ENCODE data around the gene ITGA1. TPM values are rescaled to one million over a fixed set of nuclear protein-coding genes. Genes with fewer than 3 reads are reported as not detected.
A peak's percentile ranks its signal among the peaks of the same experiment; 100 is the strongest.
"Not testable (repeated sequence)": the region's sequence is repeated elsewhere in the genome, so short reads cannot be mapped to it uniquely, and the experiment has no call there.

Gene ITGA1
- total RNA-seq, 2 donors from 2014 or later = 29.3 to 34.9 TPM

DNA sequence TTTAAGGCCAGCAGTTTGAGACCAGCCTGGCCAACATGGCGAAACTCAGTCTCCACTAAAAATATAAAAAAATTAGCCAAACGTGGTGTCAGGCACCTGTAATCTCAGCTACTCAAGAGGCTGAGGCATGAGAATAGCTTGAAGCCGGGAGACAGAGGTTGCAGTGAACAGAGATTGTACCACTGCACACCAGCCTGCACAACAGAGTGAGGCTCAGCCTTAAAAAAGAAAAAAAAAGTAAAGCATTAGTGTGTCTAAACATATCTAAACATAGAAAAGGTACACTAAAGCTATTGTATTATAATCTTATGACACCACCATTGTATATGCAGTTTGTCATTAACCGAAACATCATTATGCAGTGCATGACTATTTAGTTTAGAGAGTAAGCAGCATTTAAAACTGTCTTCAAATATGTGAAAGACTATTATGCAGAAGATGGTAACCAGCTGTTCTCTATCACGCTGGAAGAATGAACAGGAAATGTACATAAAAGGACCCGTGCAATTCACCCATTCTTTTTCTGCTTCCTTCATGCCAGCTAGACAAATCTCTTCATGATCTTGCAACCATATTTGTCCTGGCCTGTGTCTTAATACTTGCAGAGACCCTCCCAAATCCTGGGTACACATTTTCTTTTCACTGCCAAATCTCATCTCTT, 58.6 kb downstream of the ITGA1 start:
- no peak for DNase-seq
- intact Hi-C loops (cut with DNase I) = no loop called here
- ATAC-seq = no peak

DNA sequence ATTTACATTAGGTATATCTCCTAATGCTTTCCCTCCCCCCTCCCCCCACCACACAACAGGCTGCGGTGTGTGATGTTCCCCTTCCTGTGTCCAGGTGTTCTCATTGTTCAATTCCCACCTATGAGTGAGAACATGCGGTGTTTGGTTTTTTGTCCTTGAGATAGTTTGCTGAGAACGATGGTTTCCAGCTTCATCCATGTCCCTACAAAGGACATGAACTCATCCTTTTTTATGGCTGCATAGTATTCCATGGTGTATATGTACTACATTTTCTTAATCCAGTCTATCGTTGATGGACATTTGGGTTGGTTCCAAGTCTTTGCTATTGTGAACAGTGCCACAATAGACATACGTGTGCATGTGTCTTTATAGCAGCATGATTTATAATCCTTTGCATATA, 61.0 kb downstream of the ITGA1 start:
- DNase-seq; intact Hi-C loops (cut with DNase I); ATAC-seq: not testable (repeated sequence)

DNA sequence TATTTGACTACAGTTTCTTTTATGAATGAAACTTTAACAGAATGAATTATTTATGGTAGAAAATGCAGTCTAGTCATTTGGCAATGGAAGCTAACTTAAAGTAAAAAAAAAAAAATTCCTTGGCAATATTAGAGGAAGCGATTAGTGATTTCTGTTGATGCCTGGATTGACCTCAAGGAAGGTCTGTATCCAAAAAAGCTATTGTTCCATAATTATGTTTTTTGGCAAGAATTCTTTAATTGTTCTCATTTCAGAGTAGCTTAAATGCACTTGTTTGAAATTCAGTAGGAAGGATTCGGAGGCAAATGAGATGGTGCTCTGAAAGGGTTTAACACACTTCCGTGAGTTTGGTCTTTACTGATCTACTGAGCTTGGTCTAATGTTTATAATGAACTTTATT, 61.8 kb downstream of the ITGA1 start:
- intact Hi-C loops (cut with DNase I) = no loop called here
- DNase-seq (no peak), ATAC-seq (no peak)

DNA sequence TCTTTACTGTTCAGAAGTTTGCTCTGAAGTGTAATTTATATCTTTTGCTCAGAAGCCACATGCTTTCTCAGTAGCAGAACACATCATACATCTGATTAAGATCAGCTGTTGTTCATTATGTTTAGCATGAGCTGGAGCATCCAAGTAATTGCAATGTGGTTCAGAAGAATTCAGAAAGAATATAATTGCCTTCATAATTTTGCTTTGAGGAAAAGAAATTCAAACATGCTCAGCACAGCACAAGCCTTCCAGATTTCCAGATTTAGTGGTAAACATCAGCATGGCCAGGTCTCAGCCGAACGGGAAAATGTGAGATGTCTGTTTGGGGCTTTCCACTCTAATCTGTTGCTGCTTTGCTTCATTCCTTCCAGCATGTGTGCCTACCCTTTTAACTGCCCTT, 65.9 kb downstream of the ITGA1 start:
- intact Hi-C loops (cut with DNase I) = no loop called here

DNA sequence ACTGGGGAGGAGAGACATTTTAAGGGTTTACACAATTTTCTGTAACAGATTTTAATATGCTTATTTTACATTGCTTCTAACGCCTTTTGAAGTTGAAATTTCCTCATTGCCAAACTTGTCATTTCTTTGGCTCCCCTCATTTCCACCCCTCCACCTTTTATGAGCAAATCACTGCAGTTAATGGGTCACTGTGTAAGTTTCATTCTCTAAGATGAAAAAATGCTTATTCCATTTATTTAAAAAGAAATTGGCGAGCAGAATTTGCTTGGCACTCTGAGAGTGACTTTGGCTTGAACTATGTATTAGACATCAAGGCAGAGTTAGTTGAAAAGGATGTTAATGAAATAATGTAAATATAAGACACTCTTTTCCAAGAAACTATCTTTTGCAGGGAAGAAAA, 66.6 kb downstream of the ITGA1 start:
- intact Hi-C loops (cut with DNase I) = no loop called here
- DNase-seq = no peak
- ATAC-seq = no peak

More for the DNA sequence above, 65.9 kb downstream of the ITGA1 start:
- ATAC-seq (no peak), DNase-seq (no peak)

DNA sequence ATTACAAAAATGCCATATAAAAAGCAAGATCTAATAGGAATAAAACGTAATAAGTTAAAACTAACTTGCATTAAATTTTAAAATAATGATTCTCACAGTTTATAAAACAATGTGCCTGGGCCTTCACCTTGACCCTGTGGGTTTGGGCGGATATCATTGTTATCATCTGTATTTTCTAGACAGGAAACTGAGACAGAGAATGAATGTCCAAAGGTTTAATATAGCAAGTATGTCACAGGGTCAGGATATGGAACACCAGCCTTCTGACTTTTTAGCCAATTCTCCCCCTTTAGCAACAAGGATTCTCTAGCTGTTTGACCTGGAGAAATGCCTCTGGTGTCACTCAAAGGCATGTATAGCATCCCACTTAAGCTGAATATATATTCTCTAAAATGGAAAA, 67.2 kb downstream of the ITGA1 start:
- intact Hi-C loops (cut with DNase I) = no loop called here
- ATAC-seq = no peak
- DNase-seq = no peak

DNA sequence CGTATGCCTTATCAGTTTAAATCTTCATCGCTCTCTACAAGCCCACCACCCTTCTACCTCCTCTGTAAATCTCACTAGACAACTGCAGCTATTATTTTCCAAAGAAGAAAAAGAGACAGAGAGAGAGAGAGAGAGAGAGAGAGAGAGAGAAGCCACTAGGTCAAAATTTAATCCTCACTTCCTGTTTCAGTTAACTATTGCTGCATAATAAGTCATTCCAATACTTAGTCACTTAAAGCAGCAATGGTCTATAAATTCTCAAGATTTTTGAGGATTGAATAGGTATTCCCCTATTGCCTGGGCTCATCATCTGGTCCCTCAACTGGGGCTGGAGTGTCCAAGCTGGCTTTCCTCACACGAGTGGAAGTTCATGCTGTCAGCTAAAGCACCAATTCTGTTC, 68.8 kb downstream of the ITGA1 start:
- ATAC-seq = no peak
- intact Hi-C loops (cut with DNase I) = no loop called here
- no peak for DNase-seq

DNA sequence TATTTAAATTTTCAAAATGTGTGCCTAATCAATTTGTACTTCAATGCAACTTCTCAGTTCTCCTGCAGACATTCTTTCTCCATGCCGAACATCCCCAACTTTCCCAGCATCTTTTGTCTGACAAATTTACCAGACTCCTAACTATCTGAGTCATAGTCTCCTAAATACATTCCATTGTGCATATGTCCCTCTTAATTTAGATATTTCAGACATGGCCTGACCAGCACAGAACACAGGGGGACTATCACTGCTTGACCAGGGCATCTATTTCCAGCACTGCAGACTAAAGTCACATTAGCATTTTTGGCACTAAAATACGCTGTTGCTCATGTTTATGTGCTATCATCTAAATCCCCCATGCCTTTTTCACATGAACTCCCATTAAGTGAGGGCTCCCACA, 71.9 kb downstream of the ITGA1 start:
- no peak for DNase-seq
- intact Hi-C loops (cut with DNase I) = no loop called here
- ATAC-seq = peak; percentile 29 to 57

DNA sequence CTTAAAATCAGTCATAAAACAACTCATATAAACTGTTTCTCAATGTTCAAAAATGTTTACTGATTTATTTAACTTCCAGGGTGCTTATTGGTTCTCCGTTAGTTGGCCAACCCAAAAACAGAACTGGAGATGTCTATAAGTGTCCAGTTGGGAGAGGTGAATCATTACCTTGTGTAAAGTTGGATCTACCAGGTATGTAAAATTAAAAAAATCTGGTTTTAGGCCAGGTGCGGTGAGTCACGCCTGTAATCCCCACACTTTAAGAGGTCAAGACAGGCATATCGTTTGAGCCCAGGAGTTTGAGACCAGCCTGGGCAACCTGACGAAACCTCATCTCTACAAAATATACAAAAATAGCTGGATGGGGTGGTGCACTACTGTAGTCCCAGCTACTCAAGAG, 73.7 kb downstream of the ITGA1 start:
- no peak for ATAC-seq
- intact Hi-C loops (cut with DNase I) = no loop called here
- no peak for DNase-seq

DNA sequence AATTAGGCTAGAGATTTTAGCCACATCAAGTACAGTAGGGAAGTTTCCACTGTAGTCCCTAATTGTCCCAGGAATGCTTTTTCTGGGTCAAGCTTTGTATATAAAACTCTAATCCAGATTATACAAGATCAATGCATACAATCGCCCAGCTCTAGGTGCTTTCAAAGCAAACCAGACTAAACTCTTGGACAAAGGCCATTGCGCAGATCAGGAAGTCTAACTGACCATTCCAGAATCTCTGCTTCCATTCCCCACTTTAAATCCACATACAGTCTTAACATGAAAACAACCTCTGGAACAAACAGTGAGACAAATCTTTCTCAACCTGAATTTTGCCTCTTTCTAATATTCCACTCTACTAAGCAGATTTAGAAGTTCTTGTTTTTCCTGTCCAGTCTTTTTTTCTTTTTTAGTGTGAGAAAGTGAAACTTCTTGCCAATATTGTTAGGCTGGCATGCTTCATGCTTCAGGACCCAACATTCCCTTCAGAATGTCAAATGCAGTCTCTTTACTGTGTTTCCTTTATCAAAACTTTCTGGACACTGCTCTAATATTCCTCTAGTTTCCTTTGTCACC, 76.1 kb downstream of the ITGA1 start:
- ATAC-seq (peak; percentile 28 to 37), DNase-seq (no peak)
- intact Hi-C loops (cut with DNase I) = no loop called here

DNA sequence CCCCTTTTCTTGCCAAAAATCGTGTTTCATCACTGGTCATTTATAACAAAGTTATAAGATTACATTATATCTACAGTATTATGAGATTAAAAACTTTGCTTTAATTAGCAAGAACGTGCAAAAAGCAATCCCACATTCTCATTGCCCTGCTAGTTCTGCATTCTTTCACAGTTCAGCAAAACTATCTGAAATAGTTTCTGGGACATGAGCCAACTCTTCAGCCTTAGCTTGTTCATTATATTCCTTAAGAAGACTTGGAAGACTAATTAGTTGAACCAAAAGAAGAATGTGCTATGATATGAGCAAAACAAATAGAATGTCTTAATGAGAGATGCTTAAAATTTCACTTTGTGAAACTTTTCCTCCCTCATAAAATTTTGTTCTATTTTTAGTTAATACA, 76.7 kb downstream of the ITGA1 start:
- intact Hi-C loops (cut with DNase I) = no loop called here
- DNase-seq (no peak), ATAC-seq (peak; percentile 52 to 68)

DNA sequence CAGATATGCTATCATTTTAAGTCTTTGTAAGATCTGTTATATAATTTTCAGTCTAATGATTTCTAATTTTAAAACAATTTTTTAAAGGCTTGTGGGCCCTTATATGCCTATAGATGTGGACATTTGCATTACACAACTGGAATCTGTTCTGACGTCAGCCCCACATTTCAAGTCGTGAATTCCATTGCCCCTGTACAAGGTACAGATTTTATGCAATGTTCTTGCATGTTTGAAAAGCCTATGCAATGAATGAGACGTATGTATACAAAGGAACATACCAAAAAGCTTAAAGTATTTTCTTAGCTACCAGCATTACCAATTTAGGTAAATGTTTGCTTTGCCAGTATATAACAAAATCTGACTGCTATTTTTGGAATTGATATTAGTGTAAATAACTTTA, 77.2 kb downstream of the ITGA1 start:
- no peak for DNase-seq
- no peak for ATAC-seq
- intact Hi-C loops (cut with DNase I) = no loop called here

DNA sequence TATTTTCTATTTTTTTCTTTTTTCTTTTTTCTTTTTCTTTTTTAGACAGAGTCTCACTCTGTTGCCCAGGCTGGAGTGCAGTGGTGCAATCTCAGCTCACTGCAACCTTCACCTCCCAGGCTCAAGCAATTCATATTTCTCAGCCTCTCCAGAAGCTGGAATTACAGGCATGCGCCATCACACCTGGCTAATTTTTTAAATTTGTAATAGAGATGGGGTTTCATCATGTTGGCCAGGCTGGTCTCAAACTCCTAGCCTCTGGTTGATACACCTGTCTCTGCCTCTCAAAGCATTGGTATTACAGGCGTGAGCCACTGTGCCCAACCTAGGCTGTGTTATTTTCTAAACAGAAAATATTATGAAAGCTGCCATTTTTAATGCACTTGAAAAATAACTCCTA, 78.3 kb downstream of the ITGA1 start:
- intact Hi-C loops (cut with DNase I); DNase-seq; ATAC-seq: not testable (repeated sequence)

DNA sequence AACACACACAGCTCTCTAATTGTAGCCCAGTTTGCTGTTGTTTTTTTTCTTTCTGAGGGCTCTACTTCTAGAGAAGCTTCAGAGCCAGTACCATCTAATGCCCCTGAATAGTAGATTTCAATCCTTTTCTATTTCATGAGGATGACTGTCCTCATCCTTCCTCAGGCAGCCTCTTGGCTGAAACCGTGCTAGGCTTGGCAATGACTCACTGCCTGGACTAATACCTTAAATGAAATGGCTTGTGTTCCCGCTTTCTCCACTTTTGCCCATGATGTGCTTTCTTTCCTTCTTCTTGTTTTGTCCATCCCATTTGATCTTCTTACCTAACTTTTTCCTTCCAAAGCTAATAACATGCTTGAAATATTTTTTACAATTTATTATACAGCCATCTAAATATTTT, 80.1 kb downstream of the ITGA1 start:
- ATAC-seq = no peak
- intact Hi-C loops (cut with DNase I) = no loop called here
- no peak for DNase-seq

DNA sequence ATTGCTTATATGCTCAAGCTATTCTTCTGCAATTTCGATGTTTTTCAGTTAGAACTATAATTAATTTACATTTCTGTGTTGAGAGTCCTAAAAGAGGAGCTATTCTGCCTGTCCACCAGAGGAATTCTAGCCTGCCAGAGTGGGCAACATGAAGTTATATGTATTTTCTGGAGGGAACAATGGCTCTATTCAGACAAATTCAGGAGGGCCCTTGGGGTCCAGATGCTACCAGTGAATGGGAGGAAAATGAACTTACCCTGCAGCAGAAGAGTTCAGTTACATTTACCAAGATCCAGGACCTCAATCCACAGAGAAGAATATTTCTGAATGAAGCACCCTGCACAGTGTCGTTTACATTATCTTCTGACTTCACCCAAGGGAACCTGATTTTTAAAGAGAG, 80.7 kb downstream of the ITGA1 start:
- DNase-seq = no peak
- intact Hi-C loops (cut with DNase I) = no loop called here

DNA sequence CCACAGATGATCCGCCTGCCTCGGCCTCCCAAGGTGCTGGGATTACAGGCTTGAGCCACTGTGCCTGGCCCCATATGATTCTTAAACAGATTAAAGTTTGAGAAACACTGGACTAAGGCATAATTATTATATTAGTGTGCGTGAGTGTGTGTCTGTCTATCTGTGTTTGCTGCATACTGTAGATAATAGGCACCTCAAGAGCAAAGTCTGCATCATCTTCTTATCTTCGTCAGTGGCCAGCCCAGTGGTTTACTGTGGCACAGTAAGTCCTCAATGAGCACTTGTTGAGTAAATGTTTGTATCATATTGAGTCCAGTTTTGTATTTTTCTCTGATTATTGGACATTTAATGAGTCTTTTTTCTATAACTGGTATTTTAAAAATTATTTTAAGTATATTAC, 81.7 kb downstream of the ITGA1 start:
- ATAC-seq (no peak), DNase-seq (no peak)
- intact Hi-C loops (cut with DNase I) = no loop called here

More for the DNA sequence above, 80.7 kb downstream of the ITGA1 start:
- ATAC-seq = no peak

DNA sequence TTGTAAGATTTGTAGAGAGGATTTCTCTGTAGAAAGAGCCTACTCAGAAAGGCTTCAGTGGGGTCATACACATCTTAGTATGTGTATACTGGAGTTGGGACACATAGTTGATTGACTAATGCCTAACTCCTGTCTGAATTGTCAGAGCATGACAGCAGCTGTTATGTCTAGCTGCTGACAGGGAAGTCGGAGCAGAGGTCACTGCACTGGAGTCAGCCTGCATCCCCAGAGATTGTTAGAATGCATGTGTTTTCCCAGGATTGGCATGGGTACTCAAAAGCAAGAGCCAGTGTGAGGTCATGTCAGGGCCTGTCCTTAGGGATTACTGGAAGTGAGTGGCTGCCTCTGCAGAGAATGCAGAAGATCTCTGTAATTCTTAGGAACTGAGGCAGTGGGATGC, 82.7 kb downstream of the ITGA1 start:
- peak; percentile 43 for DNase-seq
- intact Hi-C loops (cut with DNase I) = no loop called here
- peak; percentile 81 to 91 for ATAC-seq

DNA sequence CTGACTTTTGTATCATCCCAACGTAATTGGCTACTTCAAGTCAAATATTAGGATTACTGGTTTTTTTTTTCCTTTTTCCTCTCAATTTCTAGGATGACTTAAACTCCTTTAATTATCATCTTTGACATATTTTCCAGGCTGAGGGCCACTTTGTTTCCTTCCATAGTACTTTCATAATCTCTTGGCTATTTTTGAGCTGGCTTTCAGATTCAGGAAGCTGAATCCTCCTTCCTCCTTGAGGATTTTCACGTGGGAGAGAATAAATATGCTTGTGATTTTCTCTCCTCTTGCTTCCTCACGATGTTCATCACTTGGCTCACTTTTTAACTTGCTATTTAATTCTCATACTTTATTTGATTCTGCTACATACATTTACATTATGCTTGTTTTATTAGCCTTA, 88.1 kb downstream of the ITGA1 start:
- intact Hi-C loops (cut with DNase I) = no loop called here
- DNase-seq = no peak
- peak; percentile 19 to 38 for ATAC-seq

DNA sequence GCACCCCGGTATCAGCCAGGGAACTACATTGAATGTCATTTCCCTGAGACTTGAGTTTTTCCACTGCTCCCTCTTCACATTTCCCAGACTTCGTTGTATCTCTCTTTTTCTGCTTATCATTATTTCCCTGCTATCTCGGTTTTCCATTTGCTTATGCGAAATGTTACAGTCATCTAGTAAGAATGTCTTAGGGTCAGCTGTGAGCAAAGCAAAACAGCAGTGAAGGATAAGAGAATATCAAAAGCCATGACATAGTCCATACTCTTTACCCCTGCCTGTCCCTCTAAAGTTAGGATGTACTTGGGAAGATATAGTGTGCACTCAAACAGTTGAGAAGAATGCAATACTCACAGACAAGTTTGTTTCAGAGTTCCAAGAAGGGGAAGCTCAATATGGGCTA, 88.7 kb downstream of the ITGA1 start:
- ATAC-seq (peak; percentile 44 to 85), DNase-seq (no peak)
- intact Hi-C loops (cut with DNase I) = no loop called here

DNA sequence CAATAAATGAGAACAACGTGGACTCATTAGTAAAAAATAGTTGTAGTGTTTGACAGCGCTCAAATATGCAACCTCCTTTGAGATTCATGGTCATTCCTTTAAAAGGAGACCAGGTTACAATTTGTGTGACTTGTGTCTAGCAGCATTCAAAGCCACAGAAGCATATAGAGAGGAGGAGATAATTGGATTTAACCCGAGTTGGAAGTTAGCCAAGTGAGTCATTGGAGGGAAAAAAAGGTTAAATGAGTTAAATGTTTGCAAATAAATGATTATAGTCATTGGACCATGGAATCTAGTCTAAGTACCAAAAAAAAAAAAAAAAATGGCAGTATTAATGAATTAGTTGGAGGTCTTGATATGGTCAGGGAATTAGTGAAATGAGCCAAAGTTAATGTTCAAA, 90.9 kb downstream of the ITGA1 start:
- no peak for DNase-seq
- intact Hi-C loops (cut with DNase I) = no loop called here
- ATAC-seq = no peak

DNA sequence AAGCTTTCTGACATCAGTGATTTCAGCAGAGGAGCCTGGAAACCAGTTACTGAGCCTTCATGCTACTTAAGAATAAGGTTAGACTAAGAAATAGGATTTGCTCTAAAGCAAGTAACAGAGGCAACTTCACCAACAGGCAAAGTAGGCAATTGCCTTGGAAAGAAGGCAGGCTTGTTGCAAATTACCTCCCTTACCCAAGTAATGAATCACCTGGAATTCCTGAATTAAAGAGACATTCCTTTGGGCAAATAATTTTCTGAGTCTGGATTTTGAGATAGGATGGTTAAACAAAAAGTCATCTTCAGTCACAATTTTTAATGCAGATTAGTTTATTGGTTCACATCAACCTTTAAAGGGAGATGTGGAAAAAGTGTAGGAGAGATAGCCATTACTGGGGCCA, 92.8 kb downstream of the ITGA1 start:
- DNase-seq (no peak), ATAC-seq (no peak)
- intact Hi-C loops (cut with DNase I) = no loop called here
